Stimulated activated CD8-positive, alpha-beta memory T cell treated with anti-CD3 and anti-CD28 coated beads, Interleukin-12 subunit alpha, Interleukin-12 subunit beta, amount 100 ng/mL, for 1 hour (primary cell): Measurements from ENCODE around the gene GHR.
"Not testable (repeated sequence)": the region's sequence is repeated elsewhere in the genome, so short reads cannot be mapped to it uniquely, and the experiment has no call there.

Source experiments
- DNase-seq: peaks from one replicate; pipeline ENCODE4 v3.0.0-alpha.2; 2020; ENCODE audit warnings: low read depth

GHR gene

GRCh38 chr5:42718591-42718990 is 295.4 kb downstream of the GHR start:
- no peak for DNase-seq

- DNase-seq = no peak
Measured at GRCh38 chr5:42719034-42719433, 295.8 kb downstream of the GHR start.

- no peak for DNase-seq
Measured at GRCh38 chr5:42720251-42720650, 297.0 kb downstream of the GHR start.

- no peak for DNase-seq
Measured at GRCh38 chr5:42721484-42721883, 298.2 kb downstream of the GHR start.

GRCh38 chr5:42734531-42735058 is 311.4 kb downstream of the GHR start:
- not testable (repeated sequence) for DNase-seq

GRCh38 chr5:42740920-42741319 is 317.7 kb downstream of the GHR start:
- DNase-seq = no peak

GRCh38 chr5:42745426-42745825 is 322.2 kb downstream of the GHR start:
- DNase-seq = no peak

GRCh38 chr5:42745856-42746255 is 322.6 kb downstream of the GHR start:
- DNase-seq = no peak

- no peak for DNase-seq
Measured at GRCh38 chr5:42749020-42749419, 325.8 kb downstream of the GHR start.

- DNase-seq = no peak
Measured at GRCh38 chr5:42750507-42750906, 327.3 kb downstream of the GHR start.

GRCh38 chr5:42751044-42751443 is 327.8 kb downstream of the GHR start:
- no peak for DNase-seq

GRCh38 chr5:42753099-42753498 is 329.9 kb downstream of the GHR start:
- no peak for DNase-seq

- DNase-seq = peak; percentile 12
Measured at GRCh38 chr5:42756606-42757601, 333.7 kb downstream of the GHR start, which contains the start of gene CCDC152. Gene CCDC152, plus strand, starts transcription at chr5:42756818. Its CDS starts 2,304 bp downstream, at chr5:42759122.

- no peak for DNase-seq
Measured at GRCh38 chr5:42759456-42759855, 336.2 kb downstream of the GHR start.

GRCh38 chr5:42760426-42760825 is 337.2 kb downstream of the GHR start:
- DNase-seq = no peak

- DNase-seq = no peak
Measured at GRCh38 chr5:42761791-42762190, 338.6 kb downstream of the GHR start.

GRCh38 chr5:42767491-42768105 is 344.4 kb downstream of the GHR start:
- DNase-seq = no peak

GRCh38 chr5:42768106-42768504 is 344.9 kb downstream of the GHR start:
- no peak for DNase-seq

- no peak for DNase-seq
Measured at GRCh38 chr5:42770003-42770402, 346.8 kb downstream of the GHR start.
